Measurements from ENCODE around the gene C2CD4D.
"Not testable (repeated sequence)": the region's sequence is repeated elsewhere in the genome, so short reads cannot be mapped to it uniquely, and the experiment has no call there.

Gene C2CD4D

DNA sequence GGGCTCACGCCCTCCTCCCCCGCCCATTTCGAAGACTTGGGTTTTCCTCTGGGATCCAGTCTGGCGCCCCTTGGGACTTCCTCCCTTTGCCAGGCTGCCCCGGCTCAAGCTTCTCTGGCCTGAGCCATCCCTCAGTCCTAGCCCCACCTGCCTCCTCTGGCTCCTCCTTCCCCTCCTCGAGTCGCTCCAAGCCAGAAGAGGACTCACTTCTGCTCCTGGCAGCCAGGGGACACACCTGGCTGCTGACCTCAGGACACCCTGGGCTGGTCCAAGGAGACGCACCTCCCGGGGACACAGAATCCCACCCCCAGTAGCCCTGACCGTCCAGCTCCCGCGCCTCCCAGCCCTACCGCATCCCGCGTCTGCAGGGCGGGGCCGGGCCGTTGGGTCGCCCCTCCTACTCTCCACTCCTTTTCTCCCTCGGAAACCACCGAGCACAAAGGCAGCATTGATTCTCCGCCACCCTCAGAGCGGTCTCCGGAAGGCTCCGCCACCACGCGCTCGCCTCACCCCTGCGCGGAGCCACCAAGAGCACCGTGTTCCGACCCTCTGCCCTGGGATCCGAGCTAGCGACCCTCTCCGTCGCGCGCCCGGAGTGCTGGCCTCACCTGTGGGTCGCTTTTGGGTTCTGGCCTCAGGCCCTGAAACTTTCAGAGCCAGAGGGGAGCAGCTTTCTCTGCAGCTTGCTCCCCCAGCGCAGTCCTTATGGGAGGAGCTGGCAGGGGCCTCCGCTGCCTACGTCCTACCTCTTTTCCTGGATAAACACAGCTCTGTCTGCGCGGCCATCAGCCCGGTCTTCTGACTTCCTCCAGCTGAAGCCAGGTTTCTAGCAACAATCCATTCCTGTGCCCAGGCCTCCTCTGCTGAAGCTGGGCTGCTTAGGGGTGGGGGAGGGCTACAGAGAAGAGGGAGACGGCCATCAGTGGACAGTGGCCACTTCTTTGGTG, at the start of gene C2CD4D:
Gene C2CD4D, minus strand, starts transcription at position 364 of the 947 bp plus-strand sequence. CDS start 831 bp downstream, outside the sequence.
- ChIA-PET POLR2A (ENCODE audit: low non-redundant PET) (interaction anchor here (0.6 kb wide), 2 partner anchors 50 to 152 kb away, joined by 3 to 4 read pairs; no protein-coding TSS in a partner anchor), CTCF (interaction anchor here (0.6 to 0.8 kb wide), 2 partner anchors 9 to 146 kb away, joined by 3 to 4 read pairs; no protein-coding TSS in a partner anchor)
- peak within 1 kb of the TSS; percentile 73 for H3K27ac ChIP-seq
- DNase-seq (ENCODE audit: low spot score) = peak; percentile 69
- TF ChIP-seq, protein P1, sequence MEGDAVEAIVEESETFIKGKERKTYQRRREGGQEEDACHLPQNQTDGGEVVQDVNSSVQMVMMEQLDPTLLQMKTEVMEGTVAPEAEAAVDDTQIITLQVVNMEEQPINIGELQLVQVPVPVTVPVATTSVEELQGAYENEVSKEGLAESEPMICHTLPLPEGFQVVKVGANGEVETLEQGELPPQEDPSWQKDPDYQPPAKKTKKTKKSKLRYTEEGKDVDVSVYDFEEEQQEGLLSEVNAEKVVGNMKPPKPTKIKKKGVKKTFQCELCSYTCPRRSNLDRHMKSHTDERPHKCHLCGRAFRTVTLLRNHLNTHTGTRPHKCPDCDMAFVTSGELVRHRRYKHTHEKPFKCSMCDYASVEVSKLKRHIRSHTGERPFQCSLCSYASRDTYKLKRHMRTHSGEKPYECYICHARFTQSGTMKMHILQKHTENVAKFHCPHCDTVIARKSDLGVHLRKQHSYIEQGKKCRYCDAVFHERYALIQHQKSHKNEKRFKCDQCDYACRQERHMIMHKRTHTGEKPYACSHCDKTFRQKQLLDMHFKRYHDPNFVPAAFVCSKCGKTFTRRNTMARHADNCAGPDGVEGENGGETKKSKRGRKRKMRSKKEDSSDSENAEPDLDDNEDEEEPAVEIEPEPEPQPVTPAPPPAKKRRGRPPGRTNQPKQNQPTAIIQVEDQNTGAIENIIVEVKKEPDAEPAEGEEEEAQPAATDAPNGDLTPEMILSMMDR (conservative IDR thresholded peaks at IDR 0.05; ENCODE audit: low read depth) = no peak

DNA sequence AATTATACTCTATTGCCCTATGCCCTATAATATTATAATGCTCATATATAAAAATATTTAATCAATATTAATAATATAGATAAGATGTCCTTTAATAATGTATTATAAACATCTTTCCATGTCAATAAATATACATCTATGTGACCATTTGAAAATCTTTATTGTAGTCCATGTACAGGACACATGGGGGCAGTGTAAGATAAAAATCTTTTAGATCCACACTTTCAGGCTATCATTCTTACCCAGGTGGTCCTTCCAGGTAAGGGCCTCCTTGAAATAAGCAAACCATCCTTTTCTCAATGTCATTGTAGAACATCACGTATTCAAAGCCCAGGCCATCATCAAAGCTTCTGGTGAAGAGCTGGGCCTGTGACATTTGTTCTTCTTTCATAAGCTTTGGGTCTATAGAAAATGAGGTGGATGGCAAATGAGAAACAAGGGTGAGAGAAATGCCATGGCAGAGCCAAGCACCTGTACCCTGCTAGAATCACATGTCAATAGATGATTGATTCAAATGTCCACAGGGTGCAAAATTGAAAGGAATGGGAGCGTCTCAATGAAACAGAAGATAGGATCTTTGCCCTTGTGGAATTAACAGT, 49.5 kb upstream of the C2CD4D start:
- peak; percentile 17 for DNase-seq (ENCODE audit: low spot score)
- no peak overlapping the region for H3K27ac ChIP-seq
- ChIA-PET POLR2A (ENCODE audit: low non-redundant PET) (no interaction called here), CTCF (interaction anchor here (0.6 to 1.0 kb wide), 3 partner anchors 23 to 331 kb away, joined by 3 read pairs; no protein-coding TSS in a partner anchor)
- TF ChIP-seq, protein P1 (conservative IDR thresholded peaks at IDR 0.05; ENCODE audit: low read depth) = peak; percentile 42

DNA sequence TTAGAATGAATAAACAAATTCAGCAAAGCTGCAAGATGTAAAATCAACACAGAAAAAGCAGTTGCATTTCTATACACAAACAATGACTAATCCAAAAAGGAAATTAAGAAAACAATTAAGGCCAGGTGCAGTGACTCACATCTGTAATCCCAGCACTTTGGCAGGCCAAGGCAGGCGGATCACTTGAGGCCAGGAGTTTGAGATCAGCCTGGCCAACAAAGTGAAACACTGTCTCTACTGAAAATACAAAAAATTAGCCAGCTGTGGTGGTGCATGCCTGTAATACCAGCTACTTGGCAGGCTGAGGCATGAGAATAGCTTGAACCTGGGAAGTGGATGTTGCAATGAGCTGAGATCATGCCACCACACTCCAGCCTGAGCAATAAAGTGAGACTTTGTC, 47.4 kb upstream of the C2CD4D start:
- CTCF ChIA-PET = interaction anchor here (0.8 kb wide), 1 partner anchor 626 kb away, joined by 5 read pairs; no protein-coding TSS in a partner anchor
- peak; percentile 16 for DNase-seq (ENCODE audit: low spot score)
- peak overlapping the region; percentile 75 for H3K27ac ChIP-seq
- TF ChIP-seq, protein P1 (conservative IDR thresholded peaks at IDR 0.05; ENCODE audit: low read depth) = no peak
- POLR2A ChIA-PET (ENCODE audit: low non-redundant PET) = interaction anchor here (0.8 kb wide), 1 partner anchor 22 kb away, joined by 3 read pairs; the partner anchor contains the start of gene THEM4

DNA sequence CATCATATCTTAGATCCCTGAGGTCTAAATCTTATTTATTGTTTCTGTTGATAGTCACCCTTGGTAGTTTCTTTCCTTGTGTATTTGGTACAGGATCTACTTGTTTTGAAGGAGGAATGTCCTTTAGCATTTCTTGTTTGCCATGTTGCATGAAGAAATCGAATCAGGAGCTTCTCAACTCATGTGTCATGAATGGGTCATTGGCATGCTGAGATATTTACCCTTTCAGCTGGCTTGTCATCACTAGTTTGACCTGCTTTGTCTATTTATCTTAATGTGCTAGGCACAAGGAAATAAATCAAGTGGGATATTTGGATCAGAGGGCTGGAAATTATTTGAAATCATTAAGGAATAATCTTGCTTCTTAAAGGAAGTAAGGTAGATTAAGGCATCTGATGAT, 45.9 kb upstream of the C2CD4D start:
- no peak overlapping the region for H3K27ac ChIP-seq
- POLR2A ChIA-PET (ENCODE audit: low non-redundant PET) = no interaction called here
- TF ChIP-seq, protein P1 (conservative IDR thresholded peaks at IDR 0.05; ENCODE audit: low read depth) = no peak
- CTCF ChIA-PET = interaction anchor here (0.9 kb wide), 1 partner anchor 116 kb away, joined by 3 read pairs; no protein-coding TSS in a partner anchor
- peak; percentile 44 for DNase-seq (ENCODE audit: low spot score)

DNA sequence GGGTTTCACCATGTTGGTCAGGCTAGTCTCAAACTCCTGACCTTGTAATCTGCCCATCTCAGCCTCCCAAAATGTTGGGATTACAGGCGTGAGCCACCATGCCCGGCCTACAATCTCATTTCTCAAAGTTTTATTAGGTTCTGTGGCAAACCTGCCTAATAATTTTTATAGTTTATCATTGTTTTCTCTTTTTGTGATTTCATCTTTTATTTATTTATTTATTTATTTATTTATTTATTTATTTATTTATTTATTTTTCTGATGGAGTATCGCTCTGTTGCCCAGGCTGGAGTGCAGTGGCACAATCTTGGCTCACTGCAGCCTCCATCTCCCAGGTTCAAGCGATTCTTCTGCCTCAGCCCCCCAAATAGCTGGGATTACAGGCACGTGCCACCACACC, 45.3 kb upstream of the C2CD4D start:
- POLR2A ChIA-PET (ENCODE audit: low non-redundant PET); DNase-seq (ENCODE audit: low spot score); H3K27ac ChIP-seq: not testable (repeated sequence)
- CTCF ChIA-PET = interaction anchor here (0.9 kb wide), 1 partner anchor 117 kb away, joined by 3 read pairs; no protein-coding TSS in a partner anchor

DNA sequence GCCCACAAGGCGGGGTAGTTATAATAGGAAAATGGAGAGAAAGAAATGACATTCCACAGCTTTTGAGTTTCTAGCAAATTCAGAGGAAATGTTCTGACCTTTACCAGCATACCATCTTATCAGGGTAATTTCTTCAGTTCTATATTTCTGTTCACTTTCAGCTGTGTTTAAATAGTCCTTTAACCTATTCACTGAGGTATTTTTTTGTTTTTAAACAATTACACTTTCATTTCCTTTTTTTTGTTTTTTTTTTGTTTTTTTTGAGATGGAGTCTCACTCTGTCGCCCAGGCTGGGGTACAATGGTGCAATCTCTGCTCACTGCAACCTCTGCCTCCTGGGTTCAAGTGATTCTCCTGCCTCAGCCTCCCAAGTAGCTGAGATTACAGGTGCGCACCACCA, 44.8 kb upstream of the C2CD4D start:
- DNase-seq (ENCODE audit: low spot score); POLR2A ChIA-PET (ENCODE audit: low non-redundant PET); H3K27ac ChIP-seq; CTCF ChIA-PET: not testable (repeated sequence)

DNA sequence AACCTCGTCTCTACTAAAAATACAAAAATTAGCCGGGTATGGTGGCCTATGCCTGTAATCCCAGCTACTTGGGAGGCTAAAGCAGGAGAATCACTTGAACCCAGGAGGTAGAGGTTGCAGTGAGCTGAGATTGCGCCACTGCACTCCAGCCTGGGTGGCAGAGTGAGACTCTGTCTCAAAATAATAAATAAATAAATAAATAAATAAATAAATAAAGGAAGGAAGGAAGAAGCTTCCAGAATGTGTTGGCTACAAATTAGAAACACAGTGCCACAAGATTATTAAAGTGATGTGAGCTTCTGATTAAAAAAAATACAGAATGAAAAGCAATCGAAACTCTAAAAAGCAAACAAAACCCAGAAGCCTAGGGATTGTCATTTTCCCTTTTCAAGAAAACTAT, 44.3 kb upstream of the C2CD4D start:
- POLR2A ChIA-PET (ENCODE audit: low non-redundant PET); CTCF ChIA-PET; DNase-seq (ENCODE audit: low spot score); H3K27ac ChIP-seq: not testable (repeated sequence)

DNA sequence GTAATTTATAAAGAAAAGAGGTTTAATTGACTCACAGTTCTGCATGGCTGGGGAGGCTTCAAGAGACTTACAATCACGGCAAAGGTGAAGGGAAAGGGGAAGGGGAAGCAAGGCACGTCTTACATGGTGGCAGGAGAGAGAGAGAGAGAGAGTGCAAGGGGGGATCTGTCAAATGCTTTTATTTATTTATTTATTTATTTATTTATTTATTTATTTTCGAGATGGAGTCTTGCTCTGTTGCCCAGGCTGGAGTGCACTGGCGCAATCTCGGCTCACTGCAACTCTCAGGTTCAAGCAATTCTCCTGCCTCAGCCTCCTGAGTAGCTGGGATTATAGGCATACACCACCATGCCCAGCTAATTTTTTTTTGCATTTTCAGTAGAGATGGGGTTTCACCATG, 43.3 kb upstream of the C2CD4D start:
- POLR2A ChIA-PET (ENCODE audit: low non-redundant PET) = interaction anchor here (0.6 kb wide), 1 partner anchor 39 kb away, joined by 4 read pairs; no protein-coding TSS in a partner anchor
- CTCF ChIA-PET; H3K27ac ChIP-seq; DNase-seq (ENCODE audit: low spot score): not testable (repeated sequence)
